DOHH2 (cell line): ENCODE data around the gene TNS1.

Experiments
- H3F3A ChIP-seq: fragments of 200-600 bp; sonication (generic), shearing (Covaris generic); 2 replicates; pipeline ENCODE4 v1.6.0; 2016; ENCODE audit warnings: antibody characterized with exemption, mild to moderate bottlenecking; ENCODE audit not compliant: control insufficient read depth, insufficient read depth
- H3K27ac ChIP-seq: fragments of 200-600 bp; sonication (generic); 2 replicates; pipeline ENCODE4 v1.5.1; 2014; ENCODE audit warnings: low read depth, mild to moderate bottlenecking, low read length, moderate library complexity
- H3K27me3 ChIP-seq: fragments of 200-600 bp; sonication (generic); 2 replicates; pipeline ENCODE4 v1.6.1; 2014; ENCODE audit warnings: mild to moderate bottlenecking, low read length, mixed read lengths; ENCODE audit not compliant: control insufficient read depth
- H3K36me3 ChIP-seq: fragments of 200-600 bp; sonication (generic); 2 replicates; pipeline ENCODE4 v1.6.1; 2014; ENCODE audit warnings: mild to moderate bottlenecking, low read length, moderate library complexity, mixed read lengths; ENCODE audit not compliant: control insufficient read depth
- H3K4me1 ChIP-seq: fragments of 200-600 bp; sonication (generic); 2 replicates; pipeline ENCODE4 v1.6.1; 2014; ENCODE audit warnings: mild to moderate bottlenecking, low read length, mixed read lengths; ENCODE audit not compliant: control insufficient read depth
- H3K4me2 ChIP-seq: fragments of 200-600 bp; sonication (generic); 2 replicates; pipeline ENCODE4 v1.6.0; 2014; ENCODE audit warnings: mild to moderate bottlenecking, low read length, moderate library complexity
- H3K4me3 ChIP-seq: fragments of 200-600 bp; sonication (generic); 2 replicates; pipeline ENCODE4 v1.5.1; 2014; ENCODE audit warnings: mild to moderate bottlenecking, low read length, mixed read lengths
- H3K79me2 ChIP-seq: fragments of 200-600 bp; sonication (generic); 2 replicates; pipeline ENCODE4 v1.6.1; 2014; ENCODE audit warnings: mild to moderate bottlenecking, low read length, mixed read lengths; ENCODE audit not compliant: control insufficient read depth
- H3K9me2 ChIP-seq: fragments of 200-600 bp; sonication (generic); replicated peaks from 2 replicates; pipeline ENCODE4 v1.6.1; 2014; ENCODE audit warnings: mild to moderate bottlenecking, low read length, mixed read lengths; ENCODE audit not compliant: control insufficient read depth
- H3K9me3 ChIP-seq: fragments of 200-600 bp; sonication (generic); 2 replicates; pipeline ENCODE4 v1.6.1; 2014; ENCODE audit warnings: antibody characterized with exemption, low read length, mixed read lengths; ENCODE audit not compliant: control insufficient read depth, insufficient read depth
- H4K20me1 ChIP-seq: fragments of 200-600 bp; sonication (generic); 2 replicates; pipeline ENCODE4 v1.6.0; 2014; ENCODE audit warnings: low read depth, mild to moderate bottlenecking, antibody characterized with exemption, low read length, moderate library complexity; ENCODE audit not compliant: control insufficient read depth, insufficient read depth
- CTCF ChIP-seq: fragments of 200-600 bp; sonication (generic); IDR thresholded peaks from one replicate; pipeline ENCODE4 v1.5.1; 2014; ENCODE audit warnings: antibody characterized with exemption, mild to moderate bottlenecking, low read depth, low read length; ENCODE audit not compliant: poor library complexity, severe bottlenecking
- EZH2phosphoT487 ChIP-seq: fragments of 200-600 bp; sonication (generic); IDR thresholded peaks from 2 replicates; pipeline ENCODE4 v1.6.1; 2017; ENCODE audit warnings: borderline replicate concordance, mild to moderate bottlenecking, antibody characterized with exemption, low read length, moderate library complexity, mixed read lengths

Gene TNS1

GRCh38 chr2:217802876-217803652 is 199.7 kb downstream of the TNS1 start:
- Histone ChIP-seq H3K27me3 (peaks cover 5% of the 10 kb centered on the region; the same call in 1 of the 2 replicates), H3K9me2 (no peaks in the 10 kb centered on the region), H3K27ac (no peak overlapping the region)

GRCh38 chr2:217802266-217802665 is 200.5 kb downstream of the TNS1 start:
- H3K4me3 ChIP-seq = no peak overlapping the region
- H4K20me1 ChIP-seq = no peaks in the 10 kb centered on the region
- H3F3A ChIP-seq = no peaks in the 10 kb centered on the region
- no peaks in the 10 kb centered on the region for H3K9me3 ChIP-seq
- H3K36me3 ChIP-seq = no peaks in the 10 kb centered on the region
- peaks cover 5% of the 10 kb centered on the region; the same call in 1 of the 2 replicates for H3K27me3 ChIP-seq
- H3K79me2 ChIP-seq = no peaks in the 10 kb centered on the region
- H3K4me2 ChIP-seq = no peak overlapping the region
- no peaks in the 10 kb centered on the region for H3K9me2 ChIP-seq
- peaks cover 10% of the 10 kb centered on the region for H3K4me1 ChIP-seq
- no peak for TF ChIP-seq EZH2phosphoT487
- no peak for TF ChIP-seq CTCF
- no peak overlapping the region for H3K27ac ChIP-seq

More at GRCh38 chr2:217802876-217803652, 199.7 kb downstream of the TNS1 start:
- Histone ChIP-seq H3K4me1 (peaks cover 10% of the 10 kb centered on the region), H3K4me2 (no peak overlapping the region), H3K4me3 (no peak overlapping the region), H4K20me1 (no peaks in the 10 kb centered on the region), H3K79me2 (no peaks in the 10 kb centered on the region), H3K36me3 (no peaks in the 10 kb centered on the region), H3F3A (no peaks in the 10 kb centered on the region), H3K9me3 (no peaks in the 10 kb centered on the region)
- no peak for TF ChIP-seq EZH2phosphoT487
- TF ChIP-seq CTCF = no peak

GRCh38 chr2:217801711-217802110 is 201.1 kb downstream of the TNS1 start:
- no peak overlapping the region for H3K4me3 ChIP-seq
- no peaks in the 10 kb centered on the region for H3K36me3 ChIP-seq
- H3K79me2 ChIP-seq = no peaks in the 10 kb centered on the region
- peaks cover 2% of the 10 kb centered on the region; the same call in 1 of the 2 replicates for H3K27me3 ChIP-seq
- no peaks in the 10 kb centered on the region for H3K9me2 ChIP-seq
- TF ChIP-seq EZH2phosphoT487 = no peak
- TF ChIP-seq CTCF = no peak
- no peak overlapping the region for H3K4me2 ChIP-seq
- no peaks in the 10 kb centered on the region for H3F3A ChIP-seq
- peaks cover 10% of the 10 kb centered on the region for H3K4me1 ChIP-seq
- H4K20me1 ChIP-seq = no peaks in the 10 kb centered on the region
- H3K27ac ChIP-seq = no peak overlapping the region
- no peaks in the 10 kb centered on the region for H3K9me3 ChIP-seq
